OCI-LY7 (cell line): ENCODE data around the gene CDADC1.

ENCODE experiments used
- CTCF ChIP-seq: fragments of 200-600 bp; sonication (generic); conservative IDR thresholded peaks from 2 replicates; pipeline ENCODE4 v1.5.1; 2014; ENCODE audit warnings: mild to moderate bottlenecking, antibody characterized with exemption, low read length, moderate library complexity, mixed read lengths
- EZH2phosphoT487 ChIP-seq: fragments of 200-600 bp; sonication (generic); IDR thresholded peaks from 2 replicates; pipeline ENCODE4 v1.6.1; 2018; ENCODE audit warnings: low read depth, borderline replicate concordance, mild to moderate bottlenecking, mixed run types, antibody characterized with exemption, low read length, moderate library complexity, mixed read lengths

- TF ChIP-seq CTCF (no peak), EZH2phosphoT487 (no peak)
Measured at GRCh38 chr13:49307365-49307764, 59.6 kb downstream of the CDADC1 start.
